SH-SY5Y (cell line): Measurements from ENCODE around the gene DSPP.

Experiments used
- GATA2 ChIP-seq: IDR thresholded peaks from 2 replicates; pipeline ENCODE4 v1.6.1; 2011; ENCODE audit warnings: mild to moderate bottlenecking, low read depth, low read length
- GATA3 ChIP-seq: IDR thresholded peaks from 2 replicates; pipeline ENCODE4 v1.6.1; 2011; ENCODE audit warnings: low read depth, mild to moderate bottlenecking, low read length, moderate library complexity

DNA sequence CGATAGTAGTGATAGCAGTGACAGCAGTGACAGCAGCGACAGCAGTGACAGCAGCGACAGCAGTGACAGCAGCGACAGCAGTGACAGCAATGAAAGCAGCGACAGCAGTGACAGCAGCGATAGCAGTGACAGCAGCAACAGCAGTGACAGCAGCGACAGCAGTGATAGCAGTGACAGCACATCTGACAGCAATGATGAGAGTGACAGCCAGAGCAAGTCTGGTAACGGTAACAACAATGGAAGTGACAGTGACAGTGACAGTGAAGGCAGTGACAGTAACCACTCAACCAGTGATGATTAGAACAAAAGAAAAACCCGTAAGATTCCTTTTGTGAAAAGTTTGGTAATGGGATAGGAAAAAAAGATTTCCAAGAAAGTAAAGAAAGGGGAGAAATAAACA, 7.9 kb downstream of the DSPP start:
- TF ChIP-seq GATA2 (no peak), GATA3 (no peak)
